ENCODE results near the gene TLR5. TPM values are rescaled to one million over a fixed set of nuclear protein-coding genes. Genes with fewer than 3 reads are reported as not detected.

Gene TLR5
- total RNA-seq, 1 donor from 2014 or later = 0.12 TPM

GRCh38 chr1:223129229-223129901, 13.7 kb downstream of the TLR5 start:
- peak; percentile 91 for TF ChIP-seq CTCF (conservative IDR thresholded peaks at IDR 0.05; ENCODE audit: low read depth, low read length)
- DNase-seq (ENCODE audit: low read depth) = no peak
- peak overlapping the region; percentile 45 for H3K4me3 ChIP-seq (ENCODE audit: low read depth, low read length)

GRCh38 chr1:223126741-223127140, 16.3 kb downstream of the TLR5 start:
- DNase-seq (ENCODE audit: low read depth) = no peak
- no peak for TF ChIP-seq CTCF (conservative IDR thresholded peaks at IDR 0.05; ENCODE audit: low read depth, low read length)
- H3K4me3 ChIP-seq (ENCODE audit: low read depth, low read length) = no peak overlapping the region

- DNase-seq (ENCODE audit: low read depth) = no peak
- H3K4me3 ChIP-seq (ENCODE audit: low read depth, low read length) = no peak overlapping the region
- TF ChIP-seq CTCF (conservative IDR thresholded peaks at IDR 0.05; ENCODE audit: low read depth, low read length) = no peak
Observed at GRCh38 chr1:223125766-223126165, 17.3 kb downstream of the TLR5 start.

- no peak overlapping the region for H3K4me3 ChIP-seq (ENCODE audit: low read depth, low read length)
Observed at GRCh38 chr1:223123011-223123610, 19.9 kb downstream of the TLR5 start.

GRCh38 chr1:223118418-223118817, 24.6 kb downstream of the TLR5 start:
- DNase-seq (ENCODE audit: low read depth) = no peak
- H3K4me3 ChIP-seq (ENCODE audit: low read depth, low read length) = no peak overlapping the region
- TF ChIP-seq CTCF (conservative IDR thresholded peaks at IDR 0.05; ENCODE audit: low read depth, low read length) = no peak

More at GRCh38 chr1:223123011-223123610, 19.9 kb downstream of the TLR5 start:
- no peak for TF ChIP-seq CTCF (conservative IDR thresholded peaks at IDR 0.05; ENCODE audit: low read depth, low read length)
- DNase-seq (ENCODE audit: low read depth) = no peak

GRCh38 chr1:223116950-223117349, 26.1 kb downstream of the TLR5 start:
- DNase-seq (ENCODE audit: low read depth) = no peak
- no peak overlapping the region for H3K4me3 ChIP-seq (ENCODE audit: low read depth, low read length)
- no peak for TF ChIP-seq CTCF (conservative IDR thresholded peaks at IDR 0.05; ENCODE audit: low read depth, low read length)

GRCh38 chr1:223114871-223115270, 28.2 kb downstream of the TLR5 start:
- H3K4me3 ChIP-seq (ENCODE audit: low read depth, low read length) = no peak overlapping the region
- no peak for TF ChIP-seq CTCF (conservative IDR thresholded peaks at IDR 0.05; ENCODE audit: low read depth, low read length)

More at GRCh38 chr1:223114871-223115270, 28.2 kb downstream of the TLR5 start:
- no peak for DNase-seq (ENCODE audit: low read depth)
